Measurements from ENCODE around the gene PSMD12. TPM values are rescaled to one million over a fixed set of nuclear protein-coding genes. Genes with fewer than 3 reads are reported as not detected.
A peak's percentile ranks its signal among the peaks of the same experiment; 100 is the strongest.

PSMD12 gene
- total and polyA plus RNA-seq, 9 of the 15 experiments (the other 6 are each of a cell fraction or from before 2014, with no cell fraction given), result 36.6 to 150 (median 65.5) TPM

DNA sequence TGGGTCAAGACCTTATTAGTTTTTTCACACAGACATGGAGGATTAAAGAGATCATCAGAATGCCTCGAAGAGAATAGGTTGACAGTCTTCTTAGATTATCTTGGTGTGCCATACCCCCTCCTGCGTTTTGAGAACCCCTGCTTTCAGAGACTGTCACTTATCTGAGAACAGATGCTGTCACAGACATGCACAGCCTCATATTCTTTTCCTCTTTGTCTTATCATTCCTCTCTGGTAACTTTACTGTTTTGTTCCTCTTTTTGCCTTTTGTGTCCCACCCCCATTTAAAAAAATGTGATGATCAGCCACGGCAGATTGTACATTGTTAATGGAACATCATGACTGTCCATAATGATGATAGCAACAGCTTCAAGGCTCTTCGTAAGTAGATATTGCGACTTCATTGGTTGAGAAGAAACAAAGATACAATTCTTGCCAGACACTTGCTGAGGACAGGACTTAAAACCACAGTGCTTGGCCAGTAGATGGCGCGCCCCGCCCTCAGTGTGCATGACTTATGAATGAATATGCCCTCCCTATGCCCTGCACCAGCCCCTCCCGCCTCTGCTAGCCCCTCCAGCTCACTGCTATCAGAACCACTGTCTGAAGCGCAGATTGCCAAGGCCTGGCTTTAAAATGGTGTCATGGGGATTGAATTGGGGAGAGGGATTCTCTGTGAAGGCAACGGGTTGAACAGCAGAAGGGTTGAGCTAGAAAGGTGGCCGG, 8.1 kb upstream of the PSMD12 start (continued):
- TF ChIP-seq, protein P1, sequence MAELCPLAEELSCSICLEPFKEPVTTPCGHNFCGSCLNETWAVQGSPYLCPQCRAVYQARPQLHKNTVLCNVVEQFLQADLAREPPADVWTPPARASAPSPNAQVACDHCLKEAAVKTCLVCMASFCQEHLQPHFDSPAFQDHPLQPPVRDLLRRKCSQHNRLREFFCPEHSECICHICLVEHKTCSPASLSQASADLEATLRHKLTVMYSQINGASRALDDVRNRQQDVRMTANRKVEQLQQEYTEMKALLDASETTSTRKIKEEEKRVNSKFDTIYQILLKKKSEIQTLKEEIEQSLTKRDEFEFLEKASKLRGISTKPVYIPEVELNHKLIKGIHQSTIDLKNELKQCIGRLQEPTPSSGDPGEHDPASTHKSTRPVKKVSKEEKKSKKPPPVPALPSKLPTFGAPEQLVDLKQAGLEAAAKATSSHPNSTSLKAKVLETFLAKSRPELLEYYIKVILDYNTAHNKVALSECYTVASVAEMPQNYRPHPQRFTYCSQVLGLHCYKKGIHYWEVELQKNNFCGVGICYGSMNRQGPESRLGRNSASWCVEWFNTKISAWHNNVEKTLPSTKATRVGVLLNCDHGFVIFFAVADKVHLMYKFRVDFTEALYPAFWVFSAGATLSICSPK (IDR thresholded peaks at IDR 0.05; ENCODE audit: borderline replicate concordance), result no peak
- TF ChIP-seq KDM4B (IDR thresholded peaks at IDR 0.05; ENCODE audit: borderline replicate concordance in 2 of 2, low read depth in 1 of 2) (no peak), CREBBP (IDR thresholded peaks at IDR 0.05; ENCODE audit: low read depth, low read length) (no peak), ZBTB8A (IDR thresholded peaks at IDR 0.05; ENCODE audit: partially characterized antibody) (no peak), BMI1 (IDR thresholded peaks at IDR 0.05; ENCODE audit: low read length) (no peak), KHSRP (IDR thresholded peaks at IDR 0.05) (no peak), ZNF311 (CRISPR knock-in tag; IDR thresholded peaks at IDR 0.05) (no peak), SIX5 (IDR thresholded peaks at IDR 0.05; ENCODE audit: borderline replicate concordance in 1 of 2, insufficient read depth in 1 of 2, low read depth in 1 of 2, low read length in 2 of 2) (no peak), ZNF77 (CRISPR knock-in tag; IDR thresholded peaks at IDR 0.05) (no peak), ZC3H11A (IDR thresholded peaks at IDR 0.05; ENCODE audit: low read depth, low read length) (no peak), TRIM28 (IDR thresholded peaks at IDR 0.05) (0 out of 2 replicates have a peak, but pooled peaks have one; percentile 19)
- TF ChIP-seq, protein P2, sequence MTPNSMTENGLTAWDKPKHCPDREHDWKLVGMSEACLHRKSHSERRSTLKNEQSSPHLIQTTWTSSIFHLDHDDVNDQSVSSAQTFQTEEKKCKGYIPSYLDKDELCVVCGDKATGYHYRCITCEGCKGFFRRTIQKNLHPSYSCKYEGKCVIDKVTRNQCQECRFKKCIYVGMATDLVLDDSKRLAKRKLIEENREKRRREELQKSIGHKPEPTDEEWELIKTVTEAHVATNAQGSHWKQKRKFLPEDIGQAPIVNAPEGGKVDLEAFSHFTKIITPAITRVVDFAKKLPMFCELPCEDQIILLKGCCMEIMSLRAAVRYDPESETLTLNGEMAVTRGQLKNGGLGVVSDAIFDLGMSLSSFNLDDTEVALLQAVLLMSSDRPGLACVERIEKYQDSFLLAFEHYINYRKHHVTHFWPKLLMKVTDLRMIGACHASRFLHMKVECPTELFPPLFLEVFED (CRISPR knock-in tag; conservative IDR thresholded peaks at IDR 0.05), result no peak
- TF ChIP-seq, protein P3, sequence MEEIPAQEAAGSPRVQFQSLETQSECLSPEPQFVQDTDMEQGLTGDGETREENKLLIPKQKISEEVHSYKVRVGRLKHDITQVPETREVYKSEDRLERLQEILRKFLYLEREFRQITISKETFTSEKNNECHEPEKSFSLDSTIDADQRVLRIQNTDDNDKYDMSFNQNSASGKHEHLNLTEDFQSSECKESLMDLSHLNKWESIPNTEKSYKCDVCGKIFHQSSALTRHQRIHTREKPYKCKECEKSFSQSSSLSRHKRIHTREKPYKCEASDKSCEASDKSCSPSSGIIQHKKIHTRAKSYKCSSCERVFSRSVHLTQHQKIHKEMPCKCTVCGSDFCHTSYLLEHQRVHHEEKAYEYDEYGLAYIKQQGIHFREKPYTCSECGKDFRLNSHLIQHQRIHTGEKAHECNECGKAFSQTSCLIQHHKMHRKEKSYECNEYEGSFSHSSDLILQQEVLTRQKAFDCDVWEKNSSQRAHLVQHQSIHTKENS (CRISPR knock-in tag; IDR thresholded peaks at IDR 0.05), result no peak
- TF ChIP-seq, protein P4, sequence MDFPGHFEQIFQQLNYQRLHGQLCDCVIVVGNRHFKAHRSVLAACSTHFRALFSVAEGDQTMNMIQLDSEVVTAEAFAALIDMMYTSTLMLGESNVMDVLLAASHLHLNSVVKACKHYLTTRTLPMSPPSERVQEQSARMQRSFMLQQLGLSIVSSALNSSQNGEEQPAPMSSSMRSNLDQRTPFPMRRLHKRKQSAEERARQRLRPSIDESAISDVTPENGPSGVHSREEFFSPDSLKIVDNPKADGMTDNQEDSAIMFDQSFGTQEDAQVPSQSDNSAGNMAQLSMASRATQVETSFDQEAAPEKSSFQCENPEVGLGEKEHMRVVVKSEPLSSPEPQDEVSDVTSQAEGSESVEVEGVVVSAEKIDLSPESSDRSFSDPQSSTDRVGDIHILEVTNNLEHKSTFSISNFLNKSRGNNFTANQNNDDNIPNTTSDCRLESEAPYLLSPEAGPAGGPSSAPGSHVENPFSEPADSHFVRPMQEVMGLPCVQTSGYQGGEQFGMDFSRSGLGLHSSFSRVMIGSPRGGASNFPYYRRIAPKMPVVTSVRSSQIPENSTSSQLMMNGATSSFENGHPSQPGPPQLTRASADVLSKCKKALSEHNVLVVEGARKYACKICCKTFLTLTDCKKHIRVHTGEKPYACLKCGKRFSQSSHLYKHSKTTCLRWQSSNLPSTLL (IDR thresholded peaks at IDR 0.05), result no peak
- TF ChIP-seq, protein P5, sequence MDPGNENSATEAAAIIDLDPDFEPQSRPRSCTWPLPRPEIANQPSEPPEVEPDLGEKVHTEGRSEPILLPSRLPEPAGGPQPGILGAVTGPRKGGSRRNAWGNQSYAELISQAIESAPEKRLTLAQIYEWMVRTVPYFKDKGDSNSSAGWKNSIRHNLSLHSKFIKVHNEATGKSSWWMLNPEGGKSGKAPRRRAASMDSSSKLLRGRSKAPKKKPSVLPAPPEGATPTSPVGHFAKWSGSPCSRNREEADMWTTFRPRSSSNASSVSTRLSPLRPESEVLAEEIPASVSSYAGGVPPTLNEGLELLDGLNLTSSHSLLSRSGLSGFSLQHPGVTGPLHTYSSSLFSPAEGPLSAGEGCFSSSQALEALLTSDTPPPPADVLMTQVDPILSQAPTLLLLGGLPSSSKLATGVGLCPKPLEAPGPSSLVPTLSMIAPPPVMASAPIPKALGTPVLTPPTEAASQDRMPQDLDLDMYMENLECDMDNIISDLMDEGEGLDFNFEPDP (CRISPR knock-in tag; IDR thresholded peaks at IDR 0.05), result no peak
- TF ChIP-seq, protein P6, sequence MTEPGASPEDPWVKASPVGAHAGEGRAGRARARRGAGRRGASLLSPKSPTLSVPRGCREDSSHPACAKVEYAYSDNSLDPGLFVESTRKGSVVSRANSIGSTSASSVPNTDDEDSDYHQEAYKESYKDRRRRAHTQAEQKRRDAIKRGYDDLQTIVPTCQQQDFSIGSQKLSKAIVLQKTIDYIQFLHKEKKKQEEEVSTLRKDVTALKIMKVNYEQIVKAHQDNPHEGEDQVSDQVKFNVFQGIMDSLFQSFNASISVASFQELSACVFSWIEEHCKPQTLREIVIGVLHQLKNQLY (CRISPR knock-in tag; conservative IDR thresholded peaks at IDR 0.05), result no peak
- TF ChIP-seq, protein P7, sequence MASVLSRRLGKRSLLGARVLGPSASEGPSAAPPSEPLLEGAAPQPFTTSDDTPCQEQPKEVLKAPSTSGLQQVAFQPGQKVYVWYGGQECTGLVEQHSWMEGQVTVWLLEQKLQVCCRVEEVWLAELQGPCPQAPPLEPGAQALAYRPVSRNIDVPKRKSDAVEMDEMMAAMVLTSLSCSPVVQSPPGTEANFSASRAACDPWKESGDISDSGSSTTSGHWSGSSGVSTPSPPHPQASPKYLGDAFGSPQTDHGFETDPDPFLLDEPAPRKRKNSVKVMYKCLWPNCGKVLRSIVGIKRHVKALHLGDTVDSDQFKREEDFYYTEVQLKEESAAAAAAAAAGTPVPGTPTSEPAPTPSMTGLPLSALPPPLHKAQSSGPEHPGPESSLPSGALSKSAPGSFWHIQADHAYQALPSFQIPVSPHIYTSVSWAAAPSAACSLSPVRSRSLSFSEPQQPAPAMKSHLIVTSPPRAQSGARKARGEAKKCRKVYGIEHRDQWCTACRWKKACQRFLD (CRISPR knock-in tag; IDR thresholded peaks at IDR 0.05), result no peak

All from K562 (cell line).